Retinal pigment epithelial cell (primary cell): ENCODE data around the gene ROBO1.

ENCODE experiments used
- DNase-seq: peaks from one replicate; pipeline ENCODE4 v3.0.0-alpha.2; 2010; ENCODE audit warnings: low read depth
- H3K4me3 ChIP-seq: 2 replicates; pipeline ENCODE4 v1.5.1; 2011; ENCODE audit warnings: mild to moderate bottlenecking, low read length, control low read depth, moderate library complexity
- TF ChIP-seq, protein P1 (sequence below): conservative IDR thresholded peaks from 2 replicates; pipeline ENCODE4 v1.5.1; 2011; ENCODE audit warnings: low read depth, low read length, control low read depth, inconsistent platforms

ROBO1 gene

DNA sequence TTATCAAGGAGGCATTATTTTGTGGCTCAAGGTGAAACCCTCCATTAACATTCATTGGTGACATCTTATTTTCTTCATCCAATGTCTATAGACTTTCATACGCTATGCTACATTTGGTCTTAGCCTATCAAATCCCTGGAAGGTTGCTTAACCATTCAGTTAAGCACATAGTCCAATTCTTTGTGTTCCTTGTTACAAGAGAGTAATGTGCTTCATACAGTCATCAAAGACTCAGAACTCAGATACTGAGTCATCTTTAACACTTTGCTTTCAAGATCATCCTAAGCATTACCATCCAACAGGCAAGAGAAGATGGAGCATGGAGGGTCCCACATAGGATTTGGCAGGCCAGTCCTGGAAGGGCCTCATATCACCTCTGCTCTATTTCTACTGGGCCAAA, 1202.1 kb downstream of the ROBO1 start:
- TF ChIP-seq, protein P1, sequence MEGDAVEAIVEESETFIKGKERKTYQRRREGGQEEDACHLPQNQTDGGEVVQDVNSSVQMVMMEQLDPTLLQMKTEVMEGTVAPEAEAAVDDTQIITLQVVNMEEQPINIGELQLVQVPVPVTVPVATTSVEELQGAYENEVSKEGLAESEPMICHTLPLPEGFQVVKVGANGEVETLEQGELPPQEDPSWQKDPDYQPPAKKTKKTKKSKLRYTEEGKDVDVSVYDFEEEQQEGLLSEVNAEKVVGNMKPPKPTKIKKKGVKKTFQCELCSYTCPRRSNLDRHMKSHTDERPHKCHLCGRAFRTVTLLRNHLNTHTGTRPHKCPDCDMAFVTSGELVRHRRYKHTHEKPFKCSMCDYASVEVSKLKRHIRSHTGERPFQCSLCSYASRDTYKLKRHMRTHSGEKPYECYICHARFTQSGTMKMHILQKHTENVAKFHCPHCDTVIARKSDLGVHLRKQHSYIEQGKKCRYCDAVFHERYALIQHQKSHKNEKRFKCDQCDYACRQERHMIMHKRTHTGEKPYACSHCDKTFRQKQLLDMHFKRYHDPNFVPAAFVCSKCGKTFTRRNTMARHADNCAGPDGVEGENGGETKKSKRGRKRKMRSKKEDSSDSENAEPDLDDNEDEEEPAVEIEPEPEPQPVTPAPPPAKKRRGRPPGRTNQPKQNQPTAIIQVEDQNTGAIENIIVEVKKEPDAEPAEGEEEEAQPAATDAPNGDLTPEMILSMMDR = no peak
- H3K4me3 ChIP-seq = no peak overlapping the region
- no peak for DNase-seq

DNA sequence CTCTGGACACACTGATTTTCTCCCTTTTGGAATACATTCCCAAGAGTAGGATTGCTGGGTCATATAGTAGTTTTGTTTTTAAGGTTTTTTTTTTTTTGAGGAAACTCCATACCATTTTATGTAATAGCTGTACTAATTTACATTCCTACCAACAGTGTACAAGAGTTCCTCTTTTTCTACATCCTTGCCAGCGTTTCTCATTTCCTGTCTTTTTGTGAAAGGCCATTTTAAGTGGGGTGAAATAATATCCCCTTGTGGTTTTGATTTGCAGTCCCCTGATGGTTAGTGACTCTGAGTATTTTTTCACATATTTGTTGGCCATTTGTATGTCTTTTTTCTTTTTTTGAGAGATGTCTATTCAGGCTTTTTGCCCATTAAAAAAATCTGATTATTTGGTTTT, 1205.5 kb downstream of the ROBO1 start:
- no peak overlapping the region for H3K4me3 ChIP-seq
- TF ChIP-seq, protein P1 = no peak
- no peak for DNase-seq
